ENCODE measurements around the gene RASA3. TPM values are rescaled to one million over a fixed set of nuclear protein-coding genes. Genes with fewer than 3 reads are reported as not detected.

Gene RASA3
- total RNA-seq, 1 donor from 2014 or later, result 41.1 TPM

GRCh38 chr13:114008964-114009589 lies 123.3 kb downstream of the RASA3 start:
- H3K36me3 Mint-ChIP-seq (ENCODE audit: low read depth, unreplicated experiment), result peaks cover 17% of the 10 kb centered on the region
- Histone ChIP-seq H3K4me1 (ENCODE audit: insufficient read depth, low read length) (peaks cover 11% of the 10 kb centered on the region), H3K27me3 (ENCODE audit: insufficient read depth, low read length) (no peaks in the 10 kb centered on the region), H3K79me2 (ENCODE audit: insufficient read depth, low read length) (no peaks in the 10 kb centered on the region), H3K4me2 (ENCODE audit: low read length) (no peak overlapping the region), H3K9me3 (ENCODE audit: insufficient read depth, low read depth, low read length) (no peaks in the 10 kb centered on the region), H3K9ac (ENCODE audit: low read length) (no peak overlapping the region), H3K27ac (ENCODE audit: low read depth, low read length) (no peak overlapping the region), H3K36me3 (ENCODE audit: insufficient read depth, low read length) (peaks cover 7% of the 10 kb centered on the region), H3K4me3 (ENCODE audit: insufficient read depth, low read depth, low read length) (no peak overlapping the region), H2AFZ (ENCODE audit: low read depth, low read length) (no peak overlapping the region), H4K20me1 (ENCODE audit: insufficient read depth, low read length) (peaks cover 18% of the 10 kb centered on the region)
- no peaks in the 10 kb centered on the region for H3K4me1 Mint-ChIP-seq (ENCODE audit: low read depth, unreplicated experiment)
- no peaks in the 10 kb centered on the region for H3K9me3 Mint-ChIP-seq (ENCODE audit: unreplicated experiment)
- no peak for FAIRE-seq
- DNase-seq (ENCODE audit: low read depth), result no peak
- no peak for TF ChIP-seq EZH2 (IDR thresholded peaks at IDR 0.05; ENCODE audit: insufficient read depth, low read length)
- H3K27me3 Mint-ChIP-seq (ENCODE audit: low read depth, unreplicated experiment), result no peaks in the 10 kb centered on the region
- H3K27ac Mint-ChIP-seq (ENCODE audit: unreplicated experiment), result no peak overlapping the region
- no peak overlapping the region for H3K4me3 Mint-ChIP-seq (ENCODE audit: unreplicated experiment)

DNA sequence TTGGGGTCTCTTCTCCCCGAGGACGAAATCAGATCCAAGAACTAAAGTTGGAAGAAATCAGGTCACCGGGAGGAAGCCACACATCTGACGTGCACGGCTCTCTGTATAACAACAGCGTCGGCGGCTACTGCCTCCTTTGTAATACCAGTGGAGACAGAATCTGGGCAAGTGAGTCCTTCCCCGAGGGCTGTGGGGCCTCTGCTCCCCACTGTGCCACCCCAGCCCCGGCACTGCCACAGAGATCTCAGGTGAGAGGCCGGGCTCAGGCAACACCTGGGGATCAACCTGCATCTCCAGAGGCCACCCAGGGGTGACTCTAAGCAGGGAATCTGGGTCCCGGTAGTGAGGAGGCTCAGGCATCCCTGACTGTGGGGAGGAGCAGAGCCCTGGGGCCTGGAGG lies 124.9 kb downstream of the RASA3 start:
- peaks cover 17% of the 10 kb centered on the region for H3K36me3 Mint-ChIP-seq (ENCODE audit: low read depth, unreplicated experiment)
- no peaks in the 10 kb centered on the region for H3K9me3 Mint-ChIP-seq (ENCODE audit: unreplicated experiment)
- no peaks in the 10 kb centered on the region for H3K27me3 ChIP-seq (ENCODE audit: insufficient read depth, low read length)
- no peaks in the 10 kb centered on the region for H3K9me3 ChIP-seq (ENCODE audit: insufficient read depth, low read depth, low read length)
- no peak overlapping the region for H3K4me3 Mint-ChIP-seq (ENCODE audit: unreplicated experiment)
- peaks cover 11% of the 10 kb centered on the region for H3K4me1 ChIP-seq (ENCODE audit: insufficient read depth, low read length)
- no peak overlapping the region for H3K4me2 ChIP-seq (ENCODE audit: low read length)
- H3K79me2 ChIP-seq (ENCODE audit: insufficient read depth, low read length), result no peaks in the 10 kb centered on the region
- no peak overlapping the region for H3K9ac ChIP-seq (ENCODE audit: low read length)
- TF ChIP-seq EZH2 (IDR thresholded peaks at IDR 0.05; ENCODE audit: insufficient read depth, low read length), result no peak
- TF ChIP-seq CTCF (IDR thresholded peaks at IDR 0.05; ENCODE audit: insufficient read depth, low read depth, low read length), result no peak
- H3K27ac ChIP-seq (ENCODE audit: low read depth, low read length), result no peak overlapping the region
- no peaks in the 10 kb centered on the region for H3K4me1 Mint-ChIP-seq (ENCODE audit: low read depth, unreplicated experiment)
- no peak for FAIRE-seq
- peaks cover 19% of the 10 kb centered on the region for H4K20me1 ChIP-seq (ENCODE audit: insufficient read depth, low read length)
- no peak overlapping the region for H3K4me3 ChIP-seq (ENCODE audit: insufficient read depth, low read depth, low read length)
- H3K36me3 ChIP-seq (ENCODE audit: insufficient read depth, low read length), result peaks cover 9% of the 10 kb centered on the region
- DNase-seq (ENCODE audit: low read depth), result no peak
- H3K27me3 Mint-ChIP-seq (ENCODE audit: low read depth, unreplicated experiment), result no peaks in the 10 kb centered on the region
- no peak overlapping the region for H2AFZ ChIP-seq (ENCODE audit: low read depth, low read length)
- no peak overlapping the region for H3K27ac Mint-ChIP-seq (ENCODE audit: unreplicated experiment)

- H3K4me1 Mint-ChIP-seq (ENCODE audit: low read depth, unreplicated experiment), result no peaks in the 10 kb centered on the region
- FAIRE-seq (no peak), DNase-seq (ENCODE audit: low read depth) (no peak)
- peak overlapping the region; percentile 64 for H3K27ac Mint-ChIP-seq (ENCODE audit: unreplicated experiment)
- Histone ChIP-seq H3K4me3 (ENCODE audit: insufficient read depth, low read depth, low read length) (no peak overlapping the region), H2AFZ (ENCODE audit: low read depth, low read length) (no peak overlapping the region), H4K20me1 (ENCODE audit: insufficient read depth, low read length) (peaks cover 11% of the 10 kb centered on the region), H3K27ac (ENCODE audit: low read depth, low read length) (peak overlapping the region; percentile 72), H3K9me3 (ENCODE audit: insufficient read depth, low read depth, low read length) (no peaks in the 10 kb centered on the region), H3K79me2 (ENCODE audit: insufficient read depth, low read length) (no peaks in the 10 kb centered on the region), H3K36me3 (ENCODE audit: insufficient read depth, low read length) (peaks cover 14% of the 10 kb centered on the region), H3K4me2 (ENCODE audit: low read length) (peak overlapping the region; percentile 31), H3K27me3 (ENCODE audit: insufficient read depth, low read length) (no peaks in the 10 kb centered on the region), H3K9ac (ENCODE audit: low read length) (peak overlapping the region; percentile 38), H3K4me1 (ENCODE audit: insufficient read depth, low read length) (peaks cover 11% of the 10 kb centered on the region)
- no peaks in the 10 kb centered on the region for H3K9me3 Mint-ChIP-seq (ENCODE audit: unreplicated experiment)
- peaks cover 10% of the 10 kb centered on the region for H3K36me3 Mint-ChIP-seq (ENCODE audit: low read depth, unreplicated experiment)
- H3K4me3 Mint-ChIP-seq (ENCODE audit: unreplicated experiment), result no peak overlapping the region
- TF ChIP-seq CTCF (IDR thresholded peaks at IDR 0.05; ENCODE audit: insufficient read depth, low read depth, low read length), result no peak
- no peak for TF ChIP-seq EZH2 (IDR thresholded peaks at IDR 0.05; ENCODE audit: insufficient read depth, low read length)
- H3K27me3 Mint-ChIP-seq (ENCODE audit: low read depth, unreplicated experiment), result no peaks in the 10 kb centered on the region
These were observed 127.2 kb downstream of the RASA3 start for GRCh38 chr13:114005206-114005724.

Measured in astrocyte (in vitro differentiated cells and primary cell).